Large intestine (tissue), 3 donors: ENCODE data around the gene SLC11A2. TPM values are rescaled to one million over a fixed set of nuclear protein-coding genes. Genes with fewer than 3 reads are reported as not detected.
"Not testable (repeated sequence)": the region's sequence is repeated elsewhere in the genome, so short reads cannot be mapped to it uniquely, and the experiment has no call there.

Source experiments
- DNase-seq, 2 donors: peaks; one replicate each; pipeline versions ENCODE4 v3.0.0 to v3.0.0-alpha.2; 2013
- H3K27ac ChIP-seq: one replicate; pipeline ENCODE4 v1.5.1; 2013; ENCODE audit warnings: low read length
- H3K27me3 ChIP-seq: 2 replicates; pipeline ENCODE4 v1.6.1; 2013; ENCODE audit warnings: low read length; ENCODE audit not compliant: control insufficient read depth, insufficient read depth
- H3K36me3 ChIP-seq: 2 replicates; pipeline ENCODE4 v1.6.1; 2013; ENCODE audit warnings: low read length; ENCODE audit not compliant: control insufficient read depth, insufficient read depth
- H3K4me1 ChIP-seq: one replicate; pipeline ENCODE4 v1.6.1; 2013; ENCODE audit warnings: low read length; ENCODE audit not compliant: control insufficient read depth, insufficient read depth
- H3K4me3 ChIP-seq: one replicate; pipeline ENCODE4 v1.5.1; 2013; ENCODE audit warnings: low read length
- H3K9me3 ChIP-seq: one replicate; pipeline ENCODE4 v1.6.1; 2013; ENCODE audit warnings: mild to moderate bottlenecking, low read depth, low read length, moderate library complexity; ENCODE audit not compliant: control insufficient read depth
- WGBS: methylation state at CpG from one replicate; pipeline ENCODE4 v1.1.5; 2013; ENCODE audit warnings: low lambda C conversion rate; ENCODE audit not compliant: insufficient coverage; 5-methylcytosine and 5-hydroxymethylcytosine counted together
- polyA plus RNA-seq: library from polyadenylated mRNA; unstranded; fragments of 120-200 nt; gene quantifications from one replicate; pipeline ENCODE4 v1.2.1, GENCODE V29; 2013

The SLC11A2 gene
- polyA plus RNA-seq, 1 donor, result 73.1 TPM

GRCh38 chr12:50980545-50980944 lies 45.6 kb downstream of the SLC11A2 start:
- H3K27ac ChIP-seq, result peak overlapping the region; percentile 43
- H3K4me1 ChIP-seq, result peaks cover 12% of the 10 kb centered on the region
- H3K4me3 ChIP-seq, result no peak overlapping the region
- WGBS, result 50% methylated on average over 2 of the region's 2 CpGs
- H3K27me3 ChIP-seq, result no peaks in the 10 kb centered on the region
- DNase-seq, result peak; percentile 22 to 60
- no peaks in the 10 kb centered on the region for H3K36me3 ChIP-seq
- no peaks in the 10 kb centered on the region for H3K9me3 ChIP-seq

DNA sequence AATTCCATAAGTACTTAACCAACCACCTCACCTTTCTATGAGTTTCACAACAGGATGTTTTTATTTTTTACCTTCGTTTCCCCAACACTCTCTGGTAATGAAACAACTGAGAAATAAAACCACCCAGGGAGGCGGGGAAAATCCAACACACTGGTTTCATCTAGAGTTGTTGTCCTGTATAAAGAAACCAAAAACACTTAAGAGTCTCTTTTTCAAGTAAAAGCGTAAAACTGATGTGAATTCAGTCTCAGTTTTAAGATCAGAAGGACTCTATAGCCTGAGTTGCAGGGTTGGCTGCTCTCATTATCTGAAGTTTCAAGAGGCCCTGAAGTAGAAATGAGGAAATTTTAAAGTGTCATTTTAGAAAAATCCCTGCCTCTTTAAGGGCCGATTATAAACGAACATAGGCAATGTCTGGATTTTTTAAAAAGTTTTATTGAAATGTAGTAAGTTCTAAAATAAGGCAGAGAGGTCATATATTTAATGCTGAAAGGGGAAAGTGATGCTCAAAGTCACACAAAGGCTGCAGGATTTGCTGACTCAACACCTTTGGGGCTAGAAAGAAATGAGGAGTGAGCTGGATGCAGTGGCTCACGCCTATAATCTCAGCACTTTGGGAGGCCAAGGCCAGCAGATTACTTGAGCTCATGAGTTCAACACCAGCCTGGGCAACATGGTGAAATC lies 46.7 kb downstream of the SLC11A2 start:
- peak in 1 of 2 donors; percentile 11 for DNase-seq
- Histone ChIP-seq H3K4me3 (no peak overlapping the region), H3K27me3 (no peaks in the 10 kb centered on the region), H3K27ac (no peak overlapping the region), H3K9me3 (no peaks in the 10 kb centered on the region), H3K36me3 (no peaks in the 10 kb centered on the region), H3K4me1 (peaks cover 12% of the 10 kb centered on the region)
- 88% methylated on average over 3 of the region's 6 CpGs for WGBS

- H3K27me3 ChIP-seq, result no peaks in the 10 kb centered on the region
- no peak for DNase-seq
- peaks cover 21% of the 10 kb centered on the region for H3K36me3 ChIP-seq
- no peak overlapping the region for H3K27ac ChIP-seq
- H3K4me1 ChIP-seq, result no peaks in the 10 kb centered on the region
- no peak overlapping the region for H3K4me3 ChIP-seq
- H3K9me3 ChIP-seq, result peaks cover 6% of the 10 kb centered on the region
Measured at GRCh38 chr12:50971946-50972345, 54.2 kb downstream of the SLC11A2 start.

DNA sequence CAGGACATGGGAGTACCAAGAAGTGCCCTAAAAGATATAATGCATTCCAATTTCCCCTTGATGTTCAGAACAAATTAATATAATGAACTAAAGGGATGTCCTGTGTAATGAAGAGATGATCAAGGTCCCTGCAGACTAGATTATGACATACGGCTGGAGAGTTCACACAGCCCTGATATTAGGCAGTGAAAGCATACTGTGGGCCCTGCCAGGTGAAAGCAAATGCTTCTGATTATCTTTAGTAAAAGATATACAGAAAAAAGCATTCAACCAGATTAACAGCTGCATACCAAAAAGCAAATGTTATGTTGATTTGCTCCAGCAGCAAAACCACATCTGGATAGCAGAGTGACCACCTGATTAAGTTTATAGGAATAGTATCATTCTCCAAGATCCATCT lies 61.8 kb downstream of the SLC11A2 start:
- no peak overlapping the region for H3K4me3 ChIP-seq
- no peaks in the 10 kb centered on the region for H3K27me3 ChIP-seq
- no peaks in the 10 kb centered on the region for H3K9me3 ChIP-seq
- no peak for DNase-seq
- H3K36me3 ChIP-seq, result peaks cover 12% of the 10 kb centered on the region
- no peak overlapping the region for H3K27ac ChIP-seq
- no peaks in the 10 kb centered on the region for H3K4me1 ChIP-seq
- WGBS, result no CpG with 5 or more reads among the region's 1 CpG

DNA sequence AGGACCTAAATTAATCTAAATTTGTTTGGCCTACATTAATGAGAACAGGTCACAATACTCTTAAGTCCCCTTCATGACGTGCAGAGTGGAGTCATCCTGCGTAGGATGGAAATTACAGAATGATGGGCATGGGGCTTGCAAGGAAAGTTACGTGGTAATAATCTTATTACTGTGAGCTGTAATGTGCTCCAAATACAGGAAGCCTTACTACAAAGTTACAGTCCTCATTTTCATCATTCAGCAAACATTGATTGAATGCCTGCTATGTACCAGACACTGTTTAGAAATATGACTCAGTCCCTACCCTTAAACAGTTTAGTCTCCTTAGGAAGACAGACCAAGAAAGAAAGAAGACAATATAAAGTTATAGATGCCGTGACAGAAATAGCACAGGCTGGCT lies 64.5 kb downstream of the SLC11A2 start:
- Histone ChIP-seq H3K4me3 (no peak overlapping the region), H3K27ac (no peak overlapping the region), H3K9me3 (no peaks in the 10 kb centered on the region), H3K27me3 (no peaks in the 10 kb centered on the region), H3K4me1 (no peaks in the 10 kb centered on the region), H3K36me3 (no peaks in the 10 kb centered on the region)
- WGBS, result no CpG with 5 or more reads among the region's 4 CpGs
- no peak for DNase-seq

- H3K27ac ChIP-seq, result no peak overlapping the region
- no peaks in the 10 kb centered on the region for H3K27me3 ChIP-seq
- no peaks in the 10 kb centered on the region for H3K4me1 ChIP-seq
- no peaks in the 10 kb centered on the region for H3K9me3 ChIP-seq
- H3K4me3 ChIP-seq, result no peak overlapping the region
- no peaks in the 10 kb centered on the region for H3K36me3 ChIP-seq
- DNase-seq, result no peak
Measured at GRCh38 chr12:50960130-50960529, 66.1 kb downstream of the SLC11A2 start.

DNA sequence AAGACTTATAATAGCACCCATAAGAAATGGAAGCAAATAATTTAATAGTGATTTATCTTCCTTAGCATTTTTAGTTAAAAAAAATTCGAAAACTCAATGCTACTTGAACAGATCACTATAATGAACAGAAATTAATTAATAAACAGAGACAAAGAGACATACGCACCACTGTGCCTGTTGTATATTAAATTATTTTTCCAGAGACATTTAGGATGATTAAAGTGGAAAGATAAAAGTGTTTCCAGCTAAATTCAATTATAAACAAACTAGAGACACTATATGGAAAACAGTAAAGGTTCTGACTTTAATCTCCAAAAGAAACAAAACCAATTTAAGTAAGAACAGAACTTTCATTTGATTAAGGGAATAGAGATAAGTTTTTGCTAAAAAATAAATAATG lies 70.5 kb downstream of the SLC11A2 start:
- no peaks in the 10 kb centered on the region for H3K27me3 ChIP-seq
- no peaks in the 10 kb centered on the region for H3K9me3 ChIP-seq
- H3K36me3 ChIP-seq, result no peaks in the 10 kb centered on the region
- no peak overlapping the region for H3K27ac ChIP-seq
- DNase-seq, result no peak
- H3K4me1 ChIP-seq, result no peaks in the 10 kb centered on the region
- H3K4me3 ChIP-seq, result no peak overlapping the region
- WGBS, result no CpG with 5 or more reads among the region's 2 CpGs

DNA sequence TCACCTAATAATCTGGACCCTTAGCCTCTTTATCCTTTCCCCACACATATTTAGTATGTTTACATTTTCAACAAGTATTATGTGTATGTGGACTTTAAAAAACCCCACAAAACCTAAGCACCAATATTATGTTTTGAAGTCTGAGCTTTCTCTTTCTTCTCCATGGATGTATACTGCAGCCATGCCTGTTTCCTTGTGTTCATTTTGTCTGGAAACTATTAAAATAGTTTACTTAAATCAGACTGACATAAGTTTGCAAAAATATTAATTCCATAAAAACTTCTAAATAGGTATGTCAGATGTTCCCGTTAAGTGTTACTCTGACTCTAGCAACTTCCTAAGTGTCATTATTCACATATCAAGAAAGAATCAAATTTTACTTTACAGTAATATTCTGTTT lies 70.9 kb downstream of the SLC11A2 start:
- H3K27me3 ChIP-seq, result no peaks in the 10 kb centered on the region
- no peak overlapping the region for H3K4me3 ChIP-seq
- H3K9me3 ChIP-seq, result no peaks in the 10 kb centered on the region
- no peaks in the 10 kb centered on the region for H3K36me3 ChIP-seq
- no peaks in the 10 kb centered on the region for H3K4me1 ChIP-seq
- H3K27ac ChIP-seq, result no peak overlapping the region
- WGBS, result 91% methylated on average over 1 of the region's 1 CpG
- no peak for DNase-seq

GRCh38 chr12:50954789-50955188 lies 71.4 kb downstream of the SLC11A2 start:
- not testable (repeated sequence) for H3K4me1 ChIP-seq, H3K27ac ChIP-seq, H3K9me3 ChIP-seq, H3K4me3 ChIP-seq, H3K36me3 ChIP-seq, H3K27me3 ChIP-seq, DNase-seq
- no CpG with 5 or more reads among the region's 2 CpGs for WGBS

GRCh38 chr12:50953047-50953446 lies 73.1 kb downstream of the SLC11A2 start:
- WGBS, result no CpG with 5 or more reads among the region's 7 CpGs

DNA sequence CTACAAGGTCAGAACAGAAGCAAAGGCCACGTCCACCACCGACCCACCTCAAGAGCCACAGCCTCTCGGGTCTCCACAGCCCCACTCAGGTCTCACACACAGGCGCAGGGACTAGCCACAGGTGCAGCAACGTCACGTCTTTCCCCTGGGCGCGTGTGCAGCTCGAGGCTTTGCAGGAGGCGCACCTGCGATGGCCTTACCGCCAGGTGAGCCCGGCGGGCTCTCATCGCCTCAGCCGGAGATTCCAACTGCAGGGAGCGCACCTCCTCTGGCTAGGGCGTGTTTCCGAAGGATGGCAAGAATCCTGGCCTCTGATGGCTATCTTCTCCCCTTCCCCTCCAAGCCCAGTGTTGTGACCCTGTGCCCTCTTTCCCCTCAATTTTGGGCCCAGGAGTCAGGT lies 73.7 kb downstream of the SLC11A2 start, which contains the start of gene HIGD1C:
Gene HIGD1C (plus strand): TSS at position 35 of the 400 bp plus-strand sequence. CDS start 1,455 bp downstream, outside the sequence.
- DNase-seq, result no peak
- Histone ChIP-seq H3K27ac (no peak within 1 kb of the TSS), H3K36me3 (no peaks in the 10 kb centered on the region), H3K4me3 (no peak within 1 kb of the TSS), H3K27me3 (no peaks in the 10 kb centered on the region), H3K4me1 (no peaks in the 10 kb centered on the region), H3K9me3 (no peaks in the 10 kb centered on the region)
- WGBS, result no CpG with 5 or more reads among the region's 19 CpGs

More at GRCh38 chr12:50953047-50953446, 73.1 kb downstream of the SLC11A2 start:
- Histone ChIP-seq H3K27me3 (no peaks in the 10 kb centered on the region), H3K27ac (no peak overlapping the region), H3K36me3 (no peaks in the 10 kb centered on the region), H3K4me1 (no peaks in the 10 kb centered on the region), H3K9me3 (no peaks in the 10 kb centered on the region), H3K4me3 (no peak overlapping the region)
- no peak for DNase-seq
